Esophagus squamous epithelium (tissue), 5 donors: ENCODE data around the gene MS4A18. TPM values are rescaled to one million over a fixed set of nuclear protein-coding genes. Genes with fewer than 3 reads are reported as not detected.

ENCODE experiments used
- DNase-seq: peaks from one replicate; lab custom pipeline; 2025; lab: John Stamatoyannopoulos, UW
- H3K27ac ChIP-seq, 4 donors: fragments of 200-600 bp; sonication (generic); one replicate each; pipeline ENCODE4 v1.5.1; 2016 to 2019; ENCODE audit warnings: mild to moderate bottlenecking in 1 of 4
- H3K27me3 ChIP-seq, 4 donors: fragments of 200-600 bp; sonication (generic); 1 replicate in 3 of 4; 2 replicates in 1 of 4; pipeline versions ENCODE4 v1.5.1 to v1.6.0; 2017 to 2021; ENCODE audit warnings: antibody characterized with exemption in 1 of 4
- H3K36me3 ChIP-seq, 3 donors: fragments of 200-600 bp; sonication (generic); one replicate each; pipeline ENCODE4 v1.5.1; 2016 to 2019
- H3K4me1 ChIP-seq, 3 donors: fragments of 200-600 bp; sonication (generic); one replicate each; pipeline ENCODE4 v1.5.1; 2017 to 2019
- H3K4me3 ChIP-seq, 4 donors: fragments of 200-600 bp; sonication (generic); 1 replicate in 3 of 4; 2 replicates in 1 of 4; pipeline ENCODE4 v1.5.1; 2016 to 2019; ENCODE audit warnings: mild to moderate bottlenecking in 2 of 4, moderate library complexity in 1 of 4
- H3K9me3 ChIP-seq, 3 donors: fragments of 200-600 bp; sonication (generic); one replicate each; pipeline ENCODE4 v1.5.1; 2016 to 2019
- POLR2A ChIP-seq, 4 donors: fragments of 450-650 bp; IDR thresholded peaks; one replicate each; pipeline ENCODE4 v1.6.1; 2017; ENCODE audit warnings: antibody characterized with exemption in 4 of 4, mild to moderate bottlenecking in 4 of 4, moderate library complexity in 3 of 4
- WGBS, 2 donors: methylation state at CpG; one replicate each; pipeline ENCODE4 v1.1.5; 2018; 5-methylcytosine and 5-hydroxymethylcytosine counted together
- intact Hi-C: fragments of 100-400 bp; cut with DNase I; formaldehyde crosslinking; loops from one replicate; pipeline ENCODE4 v1.15.0; 2022
- total RNA-seq, 4 donors: library from RNA; depleted of rRNA; stranded (reverse); fragments of >200 nt; gene quantifications; one replicate each; pipeline ENCODE4 v1.1.0, GENCODE V29; 2016
- TF ChIP-seq, protein P1 (sequence below), 6 experiments: fragments of 450-650 bp in 4 of 6; fragments of 200-600 bp in 2 of 6; sonication (generic) in 2 of 6; IDR thresholded peaks; one replicate each; pipeline ENCODE4 v1.5.1; 2016 to 2019; ENCODE audit warnings: antibody characterized with exemption in 6 of 6, mild to moderate bottlenecking in 4 of 6, moderate library complexity in 4 of 6
- donor health status: DM: yes; HTN: yes; CAD: no.

MS4A18 gene
- total RNA-seq, 4 donors from 2014 or later = not detected

DNA sequence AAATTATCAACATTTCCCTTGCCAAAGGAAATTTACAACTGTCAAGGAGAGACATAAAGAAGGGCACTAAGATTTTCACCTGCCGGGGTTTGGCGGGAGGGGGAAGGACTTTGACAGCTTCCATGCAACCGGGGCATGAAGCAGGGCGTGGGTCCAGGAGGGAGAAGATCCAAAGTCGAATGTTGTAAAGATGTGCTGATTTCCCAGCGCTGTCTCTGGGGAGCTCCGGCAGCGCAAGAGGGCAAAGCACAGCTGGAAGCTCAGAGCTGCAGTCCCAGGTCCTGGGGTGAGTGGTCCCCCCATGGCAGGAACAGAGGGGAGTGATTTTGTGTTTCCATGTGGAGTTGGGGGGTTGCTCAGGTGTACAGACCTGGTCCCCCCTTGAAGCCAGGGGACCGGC is 60.6 kb downstream of the MS4A18 start, which contains the start of gene MS4A10:
TSS of gene MS4A10 (plus strand) at position 198 of the 400 bp plus-strand sequence. CDS start 5,003 bp downstream, outside the sequence.
- H3K4me3 ChIP-seq = no peak within 1 kb of the TSS
- no peaks in the 10 kb centered on the region for H3K36me3 ChIP-seq
- TF ChIP-seq, protein P1, sequence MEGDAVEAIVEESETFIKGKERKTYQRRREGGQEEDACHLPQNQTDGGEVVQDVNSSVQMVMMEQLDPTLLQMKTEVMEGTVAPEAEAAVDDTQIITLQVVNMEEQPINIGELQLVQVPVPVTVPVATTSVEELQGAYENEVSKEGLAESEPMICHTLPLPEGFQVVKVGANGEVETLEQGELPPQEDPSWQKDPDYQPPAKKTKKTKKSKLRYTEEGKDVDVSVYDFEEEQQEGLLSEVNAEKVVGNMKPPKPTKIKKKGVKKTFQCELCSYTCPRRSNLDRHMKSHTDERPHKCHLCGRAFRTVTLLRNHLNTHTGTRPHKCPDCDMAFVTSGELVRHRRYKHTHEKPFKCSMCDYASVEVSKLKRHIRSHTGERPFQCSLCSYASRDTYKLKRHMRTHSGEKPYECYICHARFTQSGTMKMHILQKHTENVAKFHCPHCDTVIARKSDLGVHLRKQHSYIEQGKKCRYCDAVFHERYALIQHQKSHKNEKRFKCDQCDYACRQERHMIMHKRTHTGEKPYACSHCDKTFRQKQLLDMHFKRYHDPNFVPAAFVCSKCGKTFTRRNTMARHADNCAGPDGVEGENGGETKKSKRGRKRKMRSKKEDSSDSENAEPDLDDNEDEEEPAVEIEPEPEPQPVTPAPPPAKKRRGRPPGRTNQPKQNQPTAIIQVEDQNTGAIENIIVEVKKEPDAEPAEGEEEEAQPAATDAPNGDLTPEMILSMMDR (IDR thresholded peaks at IDR 0.05) = no peak
- TF ChIP-seq POLR2A (IDR thresholded peaks at IDR 0.05) = no peak
- DNase-seq = no peak
- peaks cover 0 to 17% (median 8%) of the 10 kb centered on the region in 3 donors for H3K4me1 ChIP-seq
- intact Hi-C loops = no loop called here
- H3K27me3 ChIP-seq = no peaks in the 10 kb centered on the region
- H3K9me3 ChIP-seq = no peaks in the 10 kb centered on the region
- 36 to 62% methylated on average over 6 to 8 of the region's 9 CpGs for WGBS, 2 donors
- no peak within 1 kb of the TSS for H3K27ac ChIP-seq

DNA sequence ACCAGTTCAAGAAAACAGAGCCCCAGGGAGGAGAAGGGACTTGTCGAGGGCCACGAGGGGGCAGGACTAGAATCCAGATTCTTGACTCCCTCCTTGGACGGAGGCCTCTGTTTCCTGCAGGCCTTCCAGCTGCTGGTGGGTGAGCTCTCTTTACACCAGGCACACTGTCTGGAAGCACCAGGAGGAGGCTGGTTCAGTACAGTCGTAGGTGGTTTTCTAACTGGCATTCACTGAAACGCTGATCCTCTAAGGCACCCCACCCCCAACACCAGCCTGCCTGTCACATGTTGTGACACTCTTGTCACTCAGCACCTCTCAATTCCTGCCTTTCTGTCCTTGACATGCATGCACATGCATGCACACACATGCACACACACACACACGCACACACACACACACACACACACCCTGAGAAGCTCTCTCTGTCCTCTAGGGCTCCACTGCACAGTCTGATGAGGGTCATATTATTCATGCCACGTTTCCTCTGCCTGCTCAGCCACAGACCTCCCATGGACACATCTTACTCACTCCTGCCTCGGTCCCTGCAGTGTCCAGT is 61.4 kb downstream of the MS4A18 start:
- TF ChIP-seq, protein P1 (IDR thresholded peaks at IDR 0.05) = no peak
- no peak for TF ChIP-seq POLR2A (IDR thresholded peaks at IDR 0.05)
- Histone ChIP-seq H3K4me1 (peaks cover 0 to 17% (median 8%) of the 10 kb centered on the region in 3 donors), H3K9me3 (no peaks in the 10 kb centered on the region), H3K27me3 (no peaks in the 10 kb centered on the region), H3K27ac (no peak overlapping the region), H3K36me3 (no peaks in the 10 kb centered on the region), H3K4me3 (no peak overlapping the region)
- WGBS, 2 donors = 40 to 44% methylated on average over 7 to 8 of the region's 8 CpGs
- no peak for DNase-seq
- intact Hi-C loops = no loop called here

DNA sequence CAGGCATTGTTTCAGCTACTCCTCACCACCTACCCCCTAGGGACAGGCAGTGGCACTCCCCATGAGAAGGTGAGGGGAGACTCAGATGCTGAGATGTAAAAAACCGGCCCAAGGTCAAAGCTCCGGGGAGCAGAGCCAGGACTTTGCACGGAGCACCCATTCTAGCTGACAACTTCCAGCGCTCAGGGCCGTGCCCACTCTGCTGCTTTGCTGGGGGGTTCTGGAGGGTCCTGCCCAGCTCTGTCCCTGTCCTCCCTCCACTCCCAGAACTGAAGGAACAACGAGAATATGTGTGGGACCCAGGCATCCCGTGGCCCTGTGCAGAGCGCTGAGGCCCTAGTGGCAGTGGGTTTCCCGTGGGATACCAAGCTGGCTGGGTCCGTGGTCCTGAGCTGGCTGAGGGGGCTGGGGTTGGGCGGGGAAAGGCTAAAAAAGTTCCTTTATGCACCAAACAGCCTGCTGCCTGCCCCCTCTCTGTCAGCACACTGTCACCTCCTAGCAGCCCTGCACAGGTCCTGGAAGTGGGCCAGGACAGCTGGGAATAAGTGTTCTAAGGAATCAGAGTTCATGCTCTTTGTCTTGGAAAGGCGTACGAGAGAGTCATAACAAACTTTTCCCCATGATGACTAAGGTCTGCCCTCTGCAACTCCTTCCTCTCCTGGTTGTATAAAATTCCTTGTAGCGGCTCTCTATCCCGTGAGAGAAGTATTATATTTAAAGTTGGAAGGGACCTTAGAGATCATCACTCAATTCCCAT is 62.5 kb downstream of the MS4A18 start:
- H3K27ac ChIP-seq = no peak overlapping the region
- peaks cover 0 to 17% (median 8%) of the 10 kb centered on the region in 3 donors for H3K4me1 ChIP-seq
- no peak overlapping the region for H3K4me3 ChIP-seq
- H3K27me3 ChIP-seq = no peaks in the 10 kb centered on the region
- WGBS, 2 donors = 34% methylated on average over 4 of the region's 15 CpGs
- intact Hi-C loops = no loop called here
- H3K9me3 ChIP-seq = no peaks in the 10 kb centered on the region
- DNase-seq = no peak
- no peaks in the 10 kb centered on the region for H3K36me3 ChIP-seq
- TF ChIP-seq POLR2A (IDR thresholded peaks at IDR 0.05) = no peak
- TF ChIP-seq, protein P1 (IDR thresholded peaks at IDR 0.05) = no peak

DNA sequence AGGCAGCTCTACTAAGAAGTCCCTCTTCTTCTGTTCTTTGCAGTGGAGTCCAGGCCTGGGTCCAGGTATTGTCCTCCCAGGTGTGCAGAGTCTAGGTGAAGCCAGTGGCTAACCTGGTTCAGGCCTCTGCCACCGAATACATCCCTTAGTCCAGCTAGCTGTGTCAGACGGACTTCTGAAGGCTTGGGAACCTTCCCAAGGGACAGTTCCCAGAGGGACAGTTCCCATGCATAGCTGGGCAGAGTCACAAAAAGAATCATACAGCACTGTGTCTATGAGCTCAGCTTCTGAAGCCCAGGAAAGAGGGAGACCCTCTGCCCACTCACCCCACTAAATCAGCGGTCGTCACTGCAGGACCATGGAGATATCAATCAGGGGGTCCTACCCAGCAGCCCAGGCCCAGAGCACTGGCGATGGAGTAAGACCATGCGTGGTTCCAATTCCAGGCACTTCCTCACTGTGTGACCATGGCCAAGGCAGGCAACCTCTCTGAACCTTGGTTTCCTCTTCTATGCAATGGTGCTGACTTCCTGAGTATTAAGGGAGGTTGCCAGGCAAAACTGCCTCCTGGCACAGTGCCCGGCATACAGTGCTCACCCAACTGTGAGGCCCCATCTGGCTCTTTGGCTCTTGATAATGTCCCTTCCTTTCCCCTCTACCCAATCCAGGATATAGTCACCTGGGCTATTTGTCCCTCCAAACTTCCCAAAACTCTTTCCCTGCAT is 64.0 kb downstream of the MS4A18 start:
- no peaks in the 10 kb centered on the region for H3K36me3 ChIP-seq
- no peaks in the 10 kb centered on the region for H3K9me3 ChIP-seq
- TF ChIP-seq POLR2A (IDR thresholded peaks at IDR 0.05) = no peak
- TF ChIP-seq, protein P1 (IDR thresholded peaks at IDR 0.05) = no peak
- intact Hi-C loops = no loop called here
- DNase-seq = no peak
- WGBS, 2 donors = 57 to 79% methylated on average over 3 of the region's 7 CpGs
- peaks cover 0 to 17% (median 8%) of the 10 kb centered on the region in 3 donors for H3K4me1 ChIP-seq
- no peak overlapping the region for H3K4me3 ChIP-seq
- H3K27me3 ChIP-seq = peaks cover 0 to 6% (median 0%) of the 10 kb centered on the region in 4 donors
- no peak overlapping the region for H3K27ac ChIP-seq
